NB4 (cell line): ENCODE results near the gene IL3.

Experiments
- DNase-seq: peaks from one replicate; pipeline ENCODE4 v3.0.0; 2010; ENCODE audit warnings: low read depth
- H3K4me3 ChIP-seq: one replicate; pipeline ENCODE4 v1.5.1; 2011; ENCODE audit warnings: mild to moderate bottlenecking, low read depth, low read length, moderate library complexity
- MYC ChIP-seq: IDR thresholded peaks from 2 replicates; pipeline ENCODE4 v1.6.1; 2011; ENCODE audit warnings: low read depth, low read length
- POLR2A ChIP-seq: IDR thresholded peaks from 2 replicates; pipeline ENCODE4 v1.6.1; 2011; ENCODE audit warnings: mild to moderate bottlenecking; ENCODE audit not compliant: insufficient read length; ENCODE audit errors: extremely low read depth
- TF ChIP-seq, protein P1 (sequence below): IDR thresholded peaks from one replicate; pipeline ENCODE4 v1.5.1; 2012; ENCODE audit warnings: low read depth, low read length
- TF ChIP-seq, protein P2 (sequence below): IDR thresholded peaks from 2 replicates; pipeline ENCODE4 v1.6.1; 2011; ENCODE audit warnings: low read depth, low read length

The IL3 gene

DNA sequence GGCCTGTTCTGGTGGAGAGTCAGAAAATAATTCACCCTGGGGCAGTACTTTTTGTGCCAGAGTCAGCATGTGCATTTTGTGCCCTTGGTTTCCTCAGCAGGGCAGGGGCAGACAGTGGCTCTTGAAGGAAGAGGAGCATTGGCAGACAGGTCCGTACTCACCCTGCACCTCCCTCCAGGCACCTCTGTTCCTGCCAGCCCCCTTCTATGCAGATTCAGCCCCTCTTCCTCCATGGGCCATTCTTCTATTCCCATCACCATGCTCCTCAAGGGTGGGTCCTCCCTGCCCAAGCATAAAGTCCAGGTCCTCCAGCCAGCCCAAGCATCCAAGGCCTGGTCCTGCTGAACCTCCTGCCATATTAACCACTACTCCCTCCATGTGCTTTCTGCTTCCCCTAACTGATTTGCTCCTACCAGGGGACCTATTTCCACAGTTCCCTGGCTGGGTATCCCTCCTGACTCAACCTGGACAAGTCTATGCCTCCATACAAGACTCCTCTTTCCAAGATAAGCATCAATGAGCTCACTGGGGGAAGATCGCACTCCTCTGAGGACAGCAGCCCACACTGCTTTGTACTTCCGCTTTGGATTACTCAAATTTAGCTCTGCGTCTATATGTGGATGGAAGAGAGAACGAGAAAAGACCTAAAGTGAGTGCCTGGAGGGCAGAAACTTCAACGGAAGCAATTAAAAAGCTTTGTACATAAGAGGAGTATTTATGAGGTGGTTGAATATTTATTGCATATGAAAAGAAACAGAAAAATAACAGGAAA, 39.7 kb upstream of the IL3 start:
- DNase-seq: peak; percentile 51
- TF ChIP-seq MYC (no peak), POLR2A (no peak)
- TF ChIP-seq, protein P1, sequence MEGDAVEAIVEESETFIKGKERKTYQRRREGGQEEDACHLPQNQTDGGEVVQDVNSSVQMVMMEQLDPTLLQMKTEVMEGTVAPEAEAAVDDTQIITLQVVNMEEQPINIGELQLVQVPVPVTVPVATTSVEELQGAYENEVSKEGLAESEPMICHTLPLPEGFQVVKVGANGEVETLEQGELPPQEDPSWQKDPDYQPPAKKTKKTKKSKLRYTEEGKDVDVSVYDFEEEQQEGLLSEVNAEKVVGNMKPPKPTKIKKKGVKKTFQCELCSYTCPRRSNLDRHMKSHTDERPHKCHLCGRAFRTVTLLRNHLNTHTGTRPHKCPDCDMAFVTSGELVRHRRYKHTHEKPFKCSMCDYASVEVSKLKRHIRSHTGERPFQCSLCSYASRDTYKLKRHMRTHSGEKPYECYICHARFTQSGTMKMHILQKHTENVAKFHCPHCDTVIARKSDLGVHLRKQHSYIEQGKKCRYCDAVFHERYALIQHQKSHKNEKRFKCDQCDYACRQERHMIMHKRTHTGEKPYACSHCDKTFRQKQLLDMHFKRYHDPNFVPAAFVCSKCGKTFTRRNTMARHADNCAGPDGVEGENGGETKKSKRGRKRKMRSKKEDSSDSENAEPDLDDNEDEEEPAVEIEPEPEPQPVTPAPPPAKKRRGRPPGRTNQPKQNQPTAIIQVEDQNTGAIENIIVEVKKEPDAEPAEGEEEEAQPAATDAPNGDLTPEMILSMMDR: no peak
- TF ChIP-seq, protein P2, sequence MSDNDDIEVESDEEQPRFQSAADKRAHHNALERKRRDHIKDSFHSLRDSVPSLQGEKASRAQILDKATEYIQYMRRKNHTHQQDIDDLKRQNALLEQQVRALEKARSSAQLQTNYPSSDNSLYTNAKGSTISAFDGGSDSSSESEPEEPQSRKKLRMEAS: no peak
- H3K4me3 ChIP-seq: no peak overlapping the region

GRCh38 chr5:132021654-132022053, 38.8 kb upstream of the IL3 start:
- H3K4me3 ChIP-seq: no peak overlapping the region
- TF ChIP-seq, protein P1: no peak
- TF ChIP-seq POLR2A (no peak), MYC (no peak)
- TF ChIP-seq, protein P2: no peak
- DNase-seq: no peak

- TF ChIP-seq MYC: no peak
- TF ChIP-seq POLR2A: no peak
- TF ChIP-seq, protein P1: no peak
- TF ChIP-seq, protein P2: no peak
- no peak for DNase-seq
- H3K4me3 ChIP-seq: no peak overlapping the region
Observed at GRCh38 chr5:132022737-132023136, 37.7 kb upstream of the IL3 start.

DNA sequence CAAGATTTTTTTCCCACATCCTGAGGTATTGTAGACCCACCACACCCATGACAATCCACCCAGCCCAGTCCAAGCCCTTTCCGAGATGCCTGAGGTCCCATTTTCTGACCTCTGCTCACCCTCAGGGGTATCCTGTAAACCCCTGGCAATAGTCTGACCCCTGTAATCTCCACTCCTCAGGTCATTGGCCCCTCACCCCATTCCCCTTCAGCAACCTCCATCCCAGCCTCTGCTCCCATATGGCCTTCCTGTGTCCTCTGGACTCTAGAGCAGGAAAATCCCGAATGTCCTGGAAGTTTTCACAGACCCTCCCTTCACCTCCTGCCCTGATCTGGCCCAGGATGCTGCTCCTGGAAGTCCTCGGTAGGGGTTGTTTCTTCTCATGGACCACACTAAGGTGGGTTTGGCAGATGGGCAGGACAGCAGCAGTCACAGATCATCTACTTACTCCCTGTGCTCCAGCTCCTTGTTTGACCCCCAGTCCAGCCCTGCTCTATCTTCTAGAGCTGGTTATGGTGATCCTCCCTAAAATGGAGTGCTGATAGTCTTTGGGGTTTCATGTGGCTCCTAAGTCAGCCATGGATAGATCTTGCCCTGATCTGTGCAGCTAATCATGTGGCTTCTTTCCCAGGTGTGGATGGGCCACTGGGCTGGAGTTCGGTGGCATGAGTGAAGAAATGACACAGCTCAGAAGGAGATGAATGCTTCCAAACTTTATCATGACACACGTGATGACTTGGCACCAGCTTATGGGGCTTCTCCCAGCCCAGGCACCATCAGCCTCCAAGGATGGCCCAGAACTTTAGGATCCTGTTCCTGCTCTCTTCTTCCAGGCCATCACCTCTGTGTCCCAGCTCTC, 37.0 kb upstream of the IL3 start:
- H3K4me3 ChIP-seq: no peak overlapping the region
- no peak for DNase-seq

GRCh38 chr5:132024117-132024435, 36.4 kb upstream of the IL3 start:
- no peak for TF ChIP-seq POLR2A
- TF ChIP-seq MYC: no peak
- TF ChIP-seq, protein P2: no peak
- TF ChIP-seq, protein P1: no peak
- DNase-seq: no peak
- H3K4me3 ChIP-seq: no peak overlapping the region

More for the DNA sequence above, 37.0 kb upstream of the IL3 start:
- TF ChIP-seq MYC (no peak), POLR2A (no peak)
- TF ChIP-seq, protein P1: no peak
- TF ChIP-seq, protein P2: no peak
